ENCODE results near the gene C11orf52. TPM values are rescaled to one million over a fixed set of nuclear protein-coding genes. Genes with fewer than 3 reads are reported as not detected.

The C11orf52 gene
- total RNA-seq, 1 experiment from 2014 or later: 14.4 TPM

GRCh38 chr11:111911563-111912401 is 6.9 kb upstream of the C11orf52 start, which contains the start of gene CRYAB:
CRYAB (minus strand) TSS chr11:111911770; CDS start chr11:111911724, 46 bp downstream.
- DNase-seq: no peak
- H3K9me3 Mint-ChIP-seq (ENCODE audit: unreplicated experiment): no peaks in the 10 kb centered on the region
- H3K4me3 Mint-ChIP-seq (ENCODE audit: unreplicated experiment): no peak within 1 kb of the TSS
- H3K27me3 Mint-ChIP-seq (ENCODE audit: insufficient read depth, unreplicated experiment): no peaks in the 10 kb centered on the region
- intact Hi-C loops (cut with micrococcal nuclease; ENCODE audit: unreplicated experiment): no loop called here
- CTCF ChIA-PET: interaction anchor here (0.9 to 1.1 kb wide), 2 partner anchors 15 to 33 kb away, joined by 4 to 6 read pairs; no protein-coding TSS in a partner anchor
- H3K4me1 Mint-ChIP-seq (ENCODE audit: low read depth, unreplicated experiment): peaks cover 7% of the 10 kb centered on the region
- no peaks in the 10 kb centered on the region for H3K9me3 ChIP-seq
- POLR2A ChIA-PET: interaction anchor here (1.0 kb wide), 1 partner anchor 15 kb away, joined by 5 read pairs; no protein-coding TSS in a partner anchor
- H3K27me3 ChIP-seq (replicated peaks; ENCODE audit: control insufficient read depth, insufficient read depth, low read length): no peaks in the 10 kb centered on the region
- H3K27ac Mint-ChIP-seq (ENCODE audit: unreplicated experiment): no peak within 1 kb of the TSS
- TF ChIP-seq, protein P1, sequence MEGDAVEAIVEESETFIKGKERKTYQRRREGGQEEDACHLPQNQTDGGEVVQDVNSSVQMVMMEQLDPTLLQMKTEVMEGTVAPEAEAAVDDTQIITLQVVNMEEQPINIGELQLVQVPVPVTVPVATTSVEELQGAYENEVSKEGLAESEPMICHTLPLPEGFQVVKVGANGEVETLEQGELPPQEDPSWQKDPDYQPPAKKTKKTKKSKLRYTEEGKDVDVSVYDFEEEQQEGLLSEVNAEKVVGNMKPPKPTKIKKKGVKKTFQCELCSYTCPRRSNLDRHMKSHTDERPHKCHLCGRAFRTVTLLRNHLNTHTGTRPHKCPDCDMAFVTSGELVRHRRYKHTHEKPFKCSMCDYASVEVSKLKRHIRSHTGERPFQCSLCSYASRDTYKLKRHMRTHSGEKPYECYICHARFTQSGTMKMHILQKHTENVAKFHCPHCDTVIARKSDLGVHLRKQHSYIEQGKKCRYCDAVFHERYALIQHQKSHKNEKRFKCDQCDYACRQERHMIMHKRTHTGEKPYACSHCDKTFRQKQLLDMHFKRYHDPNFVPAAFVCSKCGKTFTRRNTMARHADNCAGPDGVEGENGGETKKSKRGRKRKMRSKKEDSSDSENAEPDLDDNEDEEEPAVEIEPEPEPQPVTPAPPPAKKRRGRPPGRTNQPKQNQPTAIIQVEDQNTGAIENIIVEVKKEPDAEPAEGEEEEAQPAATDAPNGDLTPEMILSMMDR (IDR thresholded peaks at IDR 0.05; ENCODE audit: insufficient read depth in 1 of 2, low read depth in 1 of 2, low read length in 1 of 2, severe bottlenecking in 1 of 2, unreplicated experiment in 1 of 2): no peak
- H3K4me3 ChIP-seq (ENCODE audit: low read depth, low read length): no peak within 1 kb of the TSS
- peaks cover 12% of the 10 kb centered on the region for H3K4me1 ChIP-seq
- BruUV-seq (replicated peaks): no TSS peak
- H3K36me3 ChIP-seq (ENCODE audit: control insufficient read depth, insufficient read depth, low read length): no peaks in the 10 kb centered on the region
- no peaks in the 10 kb centered on the region for H3K36me3 Mint-ChIP-seq (ENCODE audit: insufficient read depth, unreplicated experiment)

DNA sequence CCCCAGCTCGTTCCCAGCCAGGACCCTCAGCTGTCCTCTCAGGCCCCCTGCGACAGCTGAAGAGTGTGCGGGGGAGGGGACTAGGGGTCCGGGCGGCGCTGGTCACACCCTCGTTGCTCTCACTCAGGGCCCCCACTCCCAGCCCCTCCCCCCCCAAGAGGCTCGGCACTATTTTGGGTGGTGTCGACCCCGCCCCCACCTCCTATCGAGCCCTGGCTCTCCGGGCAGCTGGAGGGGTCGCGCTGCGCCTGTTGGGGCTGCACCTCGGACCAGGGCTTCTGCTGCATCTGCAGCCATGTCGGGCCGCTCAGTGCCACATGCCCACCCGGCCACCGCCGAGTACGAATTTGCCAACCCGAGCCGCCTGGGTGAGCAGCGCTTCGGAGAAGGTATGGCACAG is 6.2 kb upstream of the C11orf52 start, which contains the start of gene HSPB2:
Gene HSPB2 (plus strand): TSS at position 200 of the 400 bp plus-strand sequence. CDS start 96 bp downstream, at position 296.
- Histone ChIP-seq H3K27me3 (replicated peaks; ENCODE audit: control insufficient read depth, insufficient read depth, low read length) (no peaks in the 10 kb centered on the region), H3K9me3 (no peaks in the 10 kb centered on the region), H3K36me3 (ENCODE audit: control insufficient read depth, insufficient read depth, low read length) (no peaks in the 10 kb centered on the region), H3K4me1 (peaks cover 12% of the 10 kb centered on the region), H3K4me3 (ENCODE audit: low read depth, low read length) (no peak within 1 kb of the TSS)
- intact Hi-C loops (cut with micrococcal nuclease; ENCODE audit: unreplicated experiment): no loop called here
- TF ChIP-seq, protein P1 (IDR thresholded peaks at IDR 0.05; ENCODE audit: insufficient read depth in 1 of 2, low read depth in 1 of 2, low read length in 1 of 2, severe bottlenecking in 1 of 2, unreplicated experiment in 1 of 2): no peak
- Mint-ChIP-seq H3K9me3 (ENCODE audit: unreplicated experiment) (no peaks in the 10 kb centered on the region), H3K36me3 (ENCODE audit: insufficient read depth, unreplicated experiment) (no peaks in the 10 kb centered on the region), H3K27ac (ENCODE audit: unreplicated experiment) (no peak within 1 kb of the TSS), H3K27me3 (ENCODE audit: insufficient read depth, unreplicated experiment) (no peaks in the 10 kb centered on the region), H3K4me3 (ENCODE audit: unreplicated experiment) (no peak within 1 kb of the TSS), H3K4me1 (ENCODE audit: low read depth, unreplicated experiment) (peaks cover 7% of the 10 kb centered on the region)
- BruUV-seq (replicated peaks): no TSS peak
- DNase-seq: no peak
- ChIA-PET CTCF (no interaction called here), POLR2A (no interaction called here)

- Histone ChIP-seq H3K4me1 (peaks cover 18% of the 10 kb centered on the region), H3K36me3 (ENCODE audit: control insufficient read depth, insufficient read depth, low read length) (no peaks in the 10 kb centered on the region), H3K9me3 (no peaks in the 10 kb centered on the region), H3K4me3 (ENCODE audit: low read depth, low read length) (no peak overlapping the region), H3K27me3 (replicated peaks; ENCODE audit: control insufficient read depth, insufficient read depth, low read length) (no peaks in the 10 kb centered on the region)
- H3K4me3 Mint-ChIP-seq (ENCODE audit: unreplicated experiment): no peak overlapping the region
- H3K36me3 Mint-ChIP-seq (ENCODE audit: insufficient read depth, unreplicated experiment): no peaks in the 10 kb centered on the region
- H3K27ac Mint-ChIP-seq (ENCODE audit: unreplicated experiment): no peak overlapping the region
- H3K9me3 Mint-ChIP-seq (ENCODE audit: unreplicated experiment): no peaks in the 10 kb centered on the region
- no peaks in the 10 kb centered on the region for H3K27me3 Mint-ChIP-seq (ENCODE audit: insufficient read depth, unreplicated experiment)
- ChIA-PET POLR2A (no interaction called here), CTCF (interaction anchor here (0.6 to 1.5 kb wide), 4 partner anchors 10 to 181 kb away, joined by 3 to 7 read pairs (median 4); no protein-coding TSS in a partner anchor)
- no peak for DNase-seq
- BruUV-seq (replicated peaks): no TSS peak
- H3K4me1 Mint-ChIP-seq (ENCODE audit: low read depth, unreplicated experiment): peaks cover 13% of the 10 kb centered on the region
- TF ChIP-seq, protein P1 (IDR thresholded peaks at IDR 0.05; ENCODE audit: insufficient read depth in 1 of 2, low read depth in 1 of 2, low read length in 1 of 2, severe bottlenecking in 1 of 2, unreplicated experiment in 1 of 2): no peak
- intact Hi-C loops (cut with micrococcal nuclease; ENCODE audit: unreplicated experiment): no loop called here
These were observed 5.5 kb upstream of the C11orf52 start for GRCh38 chr11:111913031-111913861.

All from Caco-2 (cell line).